ENCODE results near the gene IFNA14. TPM values are rescaled to one million over a fixed set of nuclear protein-coding genes. Genes with fewer than 3 reads are reported as not detected.

IFNA14 gene
- total RNA-seq, 2 donors from 2014 or later: not detected

GRCh38 chr9:21267485-21268346 is 27.9 kb upstream of the IFNA14 start:
- no peaks in the 10 kb centered on the region for H3K36me3 ChIP-seq
- H3K4me3 ChIP-seq: no peak overlapping the region
- H3K4me1 ChIP-seq: no peaks in the 10 kb centered on the region
- DNase-seq: no peak
- no peak overlapping the region for H3K27ac ChIP-seq
- intact Hi-C loops (cut with DNase I): no loop called here
- TF ChIP-seq, protein P1, sequence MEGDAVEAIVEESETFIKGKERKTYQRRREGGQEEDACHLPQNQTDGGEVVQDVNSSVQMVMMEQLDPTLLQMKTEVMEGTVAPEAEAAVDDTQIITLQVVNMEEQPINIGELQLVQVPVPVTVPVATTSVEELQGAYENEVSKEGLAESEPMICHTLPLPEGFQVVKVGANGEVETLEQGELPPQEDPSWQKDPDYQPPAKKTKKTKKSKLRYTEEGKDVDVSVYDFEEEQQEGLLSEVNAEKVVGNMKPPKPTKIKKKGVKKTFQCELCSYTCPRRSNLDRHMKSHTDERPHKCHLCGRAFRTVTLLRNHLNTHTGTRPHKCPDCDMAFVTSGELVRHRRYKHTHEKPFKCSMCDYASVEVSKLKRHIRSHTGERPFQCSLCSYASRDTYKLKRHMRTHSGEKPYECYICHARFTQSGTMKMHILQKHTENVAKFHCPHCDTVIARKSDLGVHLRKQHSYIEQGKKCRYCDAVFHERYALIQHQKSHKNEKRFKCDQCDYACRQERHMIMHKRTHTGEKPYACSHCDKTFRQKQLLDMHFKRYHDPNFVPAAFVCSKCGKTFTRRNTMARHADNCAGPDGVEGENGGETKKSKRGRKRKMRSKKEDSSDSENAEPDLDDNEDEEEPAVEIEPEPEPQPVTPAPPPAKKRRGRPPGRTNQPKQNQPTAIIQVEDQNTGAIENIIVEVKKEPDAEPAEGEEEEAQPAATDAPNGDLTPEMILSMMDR (IDR thresholded peaks at IDR 0.05): no peak
- no peaks in the 10 kb centered on the region for H3K27me3 ChIP-seq
- H3K9ac ChIP-seq (ENCODE audit: low read depth in 2 of 2, low read length in 2 of 2): no peak overlapping the region
- H3K9me3 ChIP-seq: no peaks in the 10 kb centered on the region

DNA sequence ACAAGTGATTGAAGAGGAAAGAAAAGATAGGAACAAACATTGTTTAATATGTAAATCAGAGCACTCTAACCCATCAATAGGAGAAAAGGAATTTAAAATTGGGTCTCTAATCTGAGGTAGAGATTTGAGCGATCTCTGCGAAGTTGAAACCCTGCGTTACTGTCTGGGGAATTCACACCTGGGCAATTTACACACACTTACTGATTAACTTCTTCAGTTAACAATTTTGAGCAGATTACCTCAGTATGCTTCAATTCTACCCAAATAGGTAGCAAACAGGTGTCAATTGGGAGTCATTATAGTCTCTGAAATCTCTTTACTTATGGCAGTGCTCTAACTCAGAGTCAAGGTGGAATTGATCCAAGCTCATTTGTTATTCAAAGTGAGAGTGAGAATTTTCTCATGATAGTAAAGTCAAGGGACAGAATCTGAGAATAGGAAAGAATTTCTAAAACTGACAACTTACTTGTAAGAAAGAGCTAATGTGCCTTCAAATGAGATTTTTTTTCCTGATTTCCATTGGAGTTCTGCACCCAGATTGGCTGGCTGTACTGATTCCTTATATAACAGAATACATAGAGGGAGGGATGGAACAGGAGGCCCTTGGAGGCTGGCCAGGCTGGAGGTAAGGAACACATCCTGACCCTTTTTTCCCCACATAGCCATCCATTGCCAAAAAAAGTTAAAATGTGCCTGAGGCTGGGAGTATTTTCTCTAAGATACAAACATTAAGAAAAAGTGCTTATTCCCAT is 27.1 kb upstream of the IFNA14 start:
- DNase-seq: no peak
- H3K9me3 ChIP-seq: no peaks in the 10 kb centered on the region

GRCh38 chr9:21265421-21266189 is 25.8 kb upstream of the IFNA14 start:
- TF ChIP-seq, protein P1 (IDR thresholded peaks at IDR 0.05): no peak
- Histone ChIP-seq H3K9ac (ENCODE audit: low read depth in 2 of 2, low read length in 2 of 2) (no peak overlapping the region), H3K4me3 (no peak overlapping the region), H3K27ac (no peak overlapping the region), H3K27me3 (no peaks in the 10 kb centered on the region), H3K9me3 (no peaks in the 10 kb centered on the region), H3K4me1 (no peaks in the 10 kb centered on the region), H3K36me3 (no peaks in the 10 kb centered on the region)
- DNase-seq: no peak
- intact Hi-C loops (cut with DNase I): no loop called here

More for the DNA sequence above, 27.1 kb upstream of the IFNA14 start:
- H3K36me3 ChIP-seq: no peaks in the 10 kb centered on the region
- H3K9ac ChIP-seq (ENCODE audit: low read depth in 2 of 2, low read length in 2 of 2): no peak overlapping the region
- no peak overlapping the region for H3K27ac ChIP-seq
- no peak overlapping the region for H3K4me3 ChIP-seq
- intact Hi-C loops (cut with DNase I): no loop called here
- no peaks in the 10 kb centered on the region for H3K27me3 ChIP-seq
- no peaks in the 10 kb centered on the region for H3K4me1 ChIP-seq
- TF ChIP-seq, protein P1 (IDR thresholded peaks at IDR 0.05): no peak

GRCh38 chr9:21255538-21256212 is 15.9 kb upstream of the IFNA14 start:
- no peak overlapping the region for H3K9ac ChIP-seq (ENCODE audit: low read depth in 2 of 2, low read length in 2 of 2)
- intact Hi-C loops (cut with DNase I): loop anchor here (10.0 kb wide), 1 partner anchor 199 kb away; no protein-coding TSS in a partner anchor
- TF ChIP-seq, protein P1 (IDR thresholded peaks at IDR 0.05): no peak

More at GRCh38 chr9:21255538-21256212, 15.9 kb upstream of the IFNA14 start:
- Histone ChIP-seq H3K4me1 (no peaks in the 10 kb centered on the region), H3K4me3 (no peak overlapping the region), H3K36me3 (no peaks in the 10 kb centered on the region), H3K27ac (no peak overlapping the region), H3K27me3 (no peaks in the 10 kb centered on the region), H3K9me3 (no peaks in the 10 kb centered on the region)
- no peak for DNase-seq
